HCT116 (cell line): ENCODE data around the gene GUK1. TPM values are rescaled to one million over a fixed set of nuclear protein-coding genes. Genes with fewer than 3 reads are reported as not detected.

Experiments
- ATAC-seq: fragments of 200-7000 bp; cut with Tn5 transposase; 2 replicates; pipeline ENCODE4 v1.9.1; 2020; ENCODE audit warnings: mild to moderate bottlenecking, moderate library complexity
- BruUV-seq: library from RNA; stranded (reverse); fragments of 400-500 nt; replicated peaks from 2 replicates; lab custom pipeline; 2021; lab: Mats Ljungman, UMichigan
- CTCF ChIA-PET: fragments of 300-600 bp; sonication (Branson Sonifier 250); formaldehyde crosslinking; loops from one replicate; lab custom pipeline; 2021; ENCODE audit warnings: antibody characterized with exemption; lab: Charles Lee
- POLR2A ChIA-PET: fragments of 300-600, 350-600 bp; sonication (Branson Sonifier 250); formaldehyde crosslinking; loops from one replicate; lab custom pipeline; 2021; ENCODE audit warnings: antibody characterized with exemption; lab: Charles Lee
- RAD21 ChIA-PET, 2 experiments: fragments of 300-600 bp; sonication (Branson Sonifier 250); formaldehyde crosslinking; loops; one replicate each; lab custom pipeline; 2023; ENCODE audit warnings: low total read pairs in 2 of 2; ENCODE audit not compliant: uncharacterized antibody in 2 of 2, unreplicated experiment in 2 of 2, low non-redundant PET in 1 of 2; lab: Charles Lee
- DNase-seq: peaks from one replicate; pipeline ENCODE4 v3.0.0-alpha.2; 2010; ENCODE audit warnings: low read depth, low spot score
- H2AFZ ChIP-seq: fragments of 200-600 bp; shearing (Covaris generic), sonication (generic); 2 replicates; pipeline ENCODE4 v1.6.1; 2017; ENCODE audit warnings: low read depth, mixed run types, mixed read lengths, antibody characterized with exemption, low read length; ENCODE audit not compliant: poor library complexity, severe bottlenecking
- H3K27ac ChIP-seq: 2 replicates; pipeline ENCODE4 v1.5.1; 2012; ENCODE audit warnings: low read depth, low read length
- H3K27me3 ChIP-seq: fragments of 200-600 bp; sonication (generic); 2 replicates; pipeline ENCODE4 v1.6.1; 2016; ENCODE audit warnings: mixed run types, low read length, mixed read lengths; ENCODE audit not compliant: insufficient read depth
- H3K36me3 ChIP-seq, 2 experiments: fragments of 200-500 bp in 1 of 2; fragments of 200-600 bp in 1 of 2; sonication (Bioruptor generic) in 1 of 2; sonication (generic) in 1 of 2; 2 replicates each; pipeline versions ENCODE4 v1.5.1 to v1.6.1; 2014 to 2016; ENCODE audit warnings: low read length in 2 of 2, inconsistent platforms in 1 of 2, mixed read lengths in 1 of 2, mixed run types in 1 of 2; ENCODE audit not compliant: insufficient read depth in 2 of 2, control insufficient read depth in 1 of 2
- H3K4me1 ChIP-seq, 2 experiments: fragments of 200-600 bp in 1 of 2; sonication (generic) in 1 of 2; 2 replicates each; pipeline versions ENCODE4 v1.5.1 to v1.6.1; 2012 to 2017; ENCODE audit warnings: low read length in 2 of 2, inconsistent platforms in 1 of 2, mild to moderate bottlenecking in 1 of 2, mixed read lengths in 1 of 2, mixed run types in 1 of 2, moderate library complexity in 1 of 2; ENCODE audit not compliant: insufficient read depth in 2 of 2, control insufficient read depth in 1 of 2
- H3K4me2 ChIP-seq: fragments of 200-600 bp; sonication (generic); 2 replicates; pipeline ENCODE4 v1.6.1; 2017; ENCODE audit warnings: mixed run types, low read length, mixed read lengths
- H3K4me3 ChIP-seq, 2 experiments: fragments of 200-600 bp in 1 of 2; sonication (generic) in 1 of 2; replicated peaks in 1 of 2; 2 replicates each; pipeline ENCODE4 v1.5.1; 2011 to 2016; ENCODE audit warnings: low read length in 2 of 2, control low read depth in 1 of 2, low read depth in 1 of 2, mild to moderate bottlenecking in 1 of 2, mixed read lengths in 1 of 2, mixed run types in 1 of 2
- H3K79me2 ChIP-seq: fragments of 200-600 bp; sonication (generic); 2 replicates; pipeline ENCODE4 v1.6.1; 2017; ENCODE audit warnings: mild to moderate bottlenecking, mixed run types, low read length, moderate library complexity, mixed read lengths; ENCODE audit not compliant: insufficient read depth
- H3K9ac ChIP-seq: fragments of 200-600 bp; sonication (generic); 2 replicates; pipeline ENCODE4 v1.6.1; 2016; ENCODE audit warnings: low read length, mixed read lengths
- H3K9me2 ChIP-seq: fragments of 200-600 bp; sonication (generic), shearing (Covaris generic); 2 replicates; pipeline ENCODE4 v1.6.1; 2017; ENCODE audit warnings: mixed run types, mild to moderate bottlenecking, moderate library complexity; ENCODE audit not compliant: insufficient read depth
- H3K9me3 ChIP-seq, 2 experiments: fragments of 200-500 bp in 1 of 2; fragments of 200-600 bp in 1 of 2; sonication (Bioruptor generic) in 1 of 2; sonication (generic) in 1 of 2; 2 replicates each; pipeline ENCODE4 v1.6.1; 2014 to 2017; ENCODE audit warnings: low read length in 2 of 2, mixed read lengths in 2 of 2, inconsistent platforms in 1 of 2, low read depth in 1 of 2, mild to moderate bottlenecking in 1 of 2, mixed run types in 1 of 2, moderate library complexity in 1 of 2; ENCODE audit not compliant: control insufficient read depth in 1 of 2, insufficient read depth in 1 of 2
- H4K20me1 ChIP-seq: fragments of 200-600 bp; sonication (generic), shearing (Covaris generic); 2 replicates; pipeline ENCODE4 v1.6.1; 2017; ENCODE audit warnings: mixed run types, mild to moderate bottlenecking, moderate library complexity; ENCODE audit not compliant: insufficient read depth
- ELF1 ChIP-seq: IDR thresholded peaks from 2 replicates; pipeline ENCODE4 v1.6.1; 2012; ENCODE audit warnings: low read depth, borderline replicate concordance
- POLR2A ChIP-seq: IDR thresholded peaks from 2 replicates; pipeline ENCODE4 v1.7.0; 2011; ENCODE audit warnings: borderline replicate concordance; ENCODE audit not compliant: insufficient read depth, insufficient read length; ENCODE audit errors: extremely low read depth
- POLR2AphosphoS5 ChIP-seq: IDR thresholded peaks from 2 replicates; pipeline ENCODE4 v1.6.1; 2011; ENCODE audit warnings: mild to moderate bottlenecking, low read depth, low read length, moderate library complexity
- RAD21 ChIP-seq: IDR thresholded peaks from 2 replicates; pipeline ENCODE4 v1.6.1; 2012; ENCODE audit warnings: low read depth, mild to moderate bottlenecking
- SIN3A ChIP-seq: IDR thresholded peaks from 2 replicates; pipeline ENCODE4 v1.6.1; 2012; ENCODE audit warnings: low read depth
- SRF ChIP-seq: IDR thresholded peaks from 2 replicates; pipeline ENCODE4 v1.6.1; 2012; ENCODE audit warnings: low read depth
- TCF7L2 ChIP-seq: IDR thresholded peaks from 2 replicates; pipeline ENCODE4 v1.7.0; 2011; ENCODE audit warnings: borderline replicate concordance, inconsistent platforms; ENCODE audit not compliant: insufficient read depth, insufficient read length; ENCODE audit errors: extremely low read depth
- ZFX ChIP-seq: fragments of 450-650 bp; IDR thresholded peaks from 2 replicates; pipeline ENCODE4 v1.6.1; 2017
- ZNF274 ChIP-seq: fragments of 200-500 bp; sonication (Bioruptor generic); IDR thresholded peaks from 2 replicates; pipeline ENCODE4 v1.6.1; 2014; ENCODE audit warnings: mild to moderate bottlenecking, low read depth, low read length, inconsistent platforms
- intact Hi-C: fragments of 100-400 bp; cut with micrococcal nuclease; formaldehyde crosslinking; loops from 2 replicates; pipeline ENCODE4 v1.10.0; 2022
- total RNA-seq: library from RNA; stranded (reverse); gene quantifications from one replicate; pipeline ENCODE4 v1.2.1, GENCODE V29; 2021; ENCODE audit not compliant: unreplicated experiment
- TF ChIP-seq, protein P1 (sequence below): IDR thresholded peaks from 2 replicates; pipeline ENCODE4 v1.6.1; 2012
- TF ChIP-seq, protein P2 (sequence below): IDR thresholded peaks from 2 replicates; pipeline ENCODE4 v1.6.1; 2011; ENCODE audit warnings: mild to moderate bottlenecking, low read length, moderate library complexity; ENCODE audit not compliant: insufficient replicate concordance; ENCODE audit errors: extremely low read depth

GUK1 gene
- total RNA-seq, 1 experiment from 2014 or later: 145 TPM

DNA sequence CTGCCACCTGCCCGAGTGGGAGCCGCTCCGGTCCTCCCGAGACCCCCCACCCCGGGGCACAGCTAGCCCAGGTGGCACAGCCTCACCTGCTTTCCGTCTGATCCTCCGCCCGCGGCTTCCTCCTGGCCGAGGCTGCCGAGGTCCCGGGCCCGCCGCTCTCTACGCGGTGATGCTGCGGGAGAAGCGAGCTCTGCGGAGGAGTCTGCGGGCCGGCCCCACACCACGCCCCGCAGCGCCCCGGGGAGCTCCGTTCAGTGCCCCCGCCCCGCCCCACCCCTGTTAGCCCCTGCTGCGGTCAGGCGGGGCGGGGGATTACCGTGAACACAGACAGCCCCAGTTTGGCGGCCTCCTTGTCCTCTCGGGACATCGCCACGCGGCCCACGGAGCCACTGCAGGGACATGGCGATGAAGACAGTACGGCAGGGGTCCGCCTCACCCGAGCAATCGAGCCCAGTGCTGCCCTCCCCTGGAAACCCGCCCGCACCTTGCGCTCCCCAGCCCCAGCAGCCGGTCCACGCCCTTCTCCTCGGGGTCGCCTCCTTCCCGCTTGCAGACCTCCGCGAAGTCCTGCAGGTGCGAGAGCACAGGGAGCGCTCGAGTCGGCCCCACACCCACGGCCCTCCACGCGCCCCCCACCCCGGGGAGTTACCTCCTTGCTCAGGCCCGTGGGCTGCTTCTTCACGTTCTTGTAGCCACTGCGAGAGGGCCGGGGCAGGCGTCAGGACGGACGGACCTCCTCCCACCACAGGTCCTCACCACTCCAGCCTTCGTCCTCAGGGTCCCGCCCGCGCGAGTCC is 37.9 kb upstream of the GUK1 start:
- POLR2A ChIA-PET: interaction anchor here (0.7 kb wide), 1 partner anchor 20 kb away, joined by 3 read pairs; the partner anchor contains the start of gene ARF1
- H3K27me3 ChIP-seq: no peaks in the 10 kb centered on the region
- H3K9me3 ChIP-seq: no peaks in the 10 kb centered on the region
- H3K4me3 ChIP-seq: peak overlapping the region; percentile 82 to 91
- CTCF ChIA-PET: interaction anchor here (1.0 kb wide), 1 partner anchor 20 kb away, joined by 4 read pairs; the partner anchor contains the start of gene ARF1
- no peak overlapping the region for H2AFZ ChIP-seq
- RAD21 ChIA-PET: interaction anchor here in 1 of 2 experiments (0.9 kb wide), 1 partner anchor 103 kb away, joined by 3 read pairs; no protein-coding TSS in a partner anchor
- H3K9ac ChIP-seq: peak overlapping the region; percentile 91
- H3K4me2 ChIP-seq: peak overlapping the region; percentile 94
- peaks cover 50% of the 10 kb centered on the region for H3K79me2 ChIP-seq
- H3K4me1 ChIP-seq: peaks cover 2 to 21% of the 10 kb centered on the region in 2 experiments; a peak in 3 of 4 replicates
- intact Hi-C loops: loop anchor here (1.0 kb wide), 1 partner anchor 103 kb away; no protein-coding TSS in a partner anchor
- BruUV-seq: no TSS peak
- H3K27ac ChIP-seq: peak overlapping the region; percentile 85
- H3K36me3 ChIP-seq: peaks cover 12 to 28% of the 10 kb centered on the region in 2 experiments; a peak in 3 of 4 replicates
- peak; percentile 48 for ATAC-seq
- DNase-seq: no peak
- no peaks in the 10 kb centered on the region for H4K20me1 ChIP-seq
- H3K9me2 ChIP-seq: no peaks in the 10 kb centered on the region
- TF ChIP-seq SRF: no peak
- TF ChIP-seq, protein P1, sequence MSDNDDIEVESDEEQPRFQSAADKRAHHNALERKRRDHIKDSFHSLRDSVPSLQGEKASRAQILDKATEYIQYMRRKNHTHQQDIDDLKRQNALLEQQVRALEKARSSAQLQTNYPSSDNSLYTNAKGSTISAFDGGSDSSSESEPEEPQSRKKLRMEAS: no peak
- TF ChIP-seq ELF1: no peak

DNA sequence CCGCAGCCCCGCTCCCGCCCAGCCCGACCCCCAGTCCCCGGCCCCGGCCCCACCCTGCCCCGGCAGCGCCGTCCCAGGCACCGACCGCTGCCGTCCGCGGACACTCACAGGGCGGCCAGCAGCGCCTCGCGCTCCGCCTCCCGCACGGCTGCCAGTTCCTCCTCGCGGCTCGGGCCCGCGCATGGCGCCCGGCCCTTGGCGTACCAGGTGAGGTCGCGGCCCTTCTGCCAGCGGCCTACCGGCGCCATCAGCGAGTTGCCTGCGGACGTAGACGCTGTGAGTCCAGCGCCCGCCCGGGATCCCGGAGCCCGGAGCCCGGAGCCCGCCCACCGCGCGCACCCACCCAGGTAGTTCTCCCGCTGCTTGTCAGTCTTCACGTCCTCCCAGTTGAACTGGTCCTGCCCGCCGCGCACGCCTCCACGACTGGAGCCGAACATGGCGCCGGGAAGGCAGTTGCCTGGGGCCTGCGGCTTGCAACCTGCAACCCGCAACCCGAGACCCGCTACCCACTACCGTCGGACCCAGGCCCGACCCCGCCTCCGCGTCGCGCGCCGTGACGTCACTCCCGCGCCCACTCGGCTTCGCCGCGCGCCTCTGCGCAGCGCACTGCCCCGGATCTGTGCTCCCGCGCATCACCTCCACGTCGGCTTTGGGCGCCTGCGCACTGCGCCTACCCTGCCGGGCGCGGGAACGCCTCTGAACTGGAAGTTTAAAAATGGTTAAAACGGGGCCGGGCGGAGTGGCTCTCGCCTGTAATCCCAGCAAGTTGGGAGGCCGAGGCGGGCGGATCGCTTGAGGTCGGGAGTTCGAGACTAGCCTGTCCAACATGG is 37.1 kb upstream of the GUK1 start, which contains the start of gene C1orf35:
TSS of gene C1orf35 (minus strand) at position 535 of the 830 bp plus-strand sequence. CDS start at position 437, 98 bp downstream.
- H3K27ac ChIP-seq: peak within 1 kb of the TSS; percentile 85
- DNase-seq (peak; percentile 84), ATAC-seq (peak; percentile 83)
- TF ChIP-seq RAD21 (no peak), ZFX (peak; percentile 91), TCF7L2 (no peak), ZNF274 (no peak), POLR2AphosphoS5 (peak; percentile 72), POLR2A (peak; percentile 79), SIN3A (no peak)
- TF ChIP-seq, protein P2, sequence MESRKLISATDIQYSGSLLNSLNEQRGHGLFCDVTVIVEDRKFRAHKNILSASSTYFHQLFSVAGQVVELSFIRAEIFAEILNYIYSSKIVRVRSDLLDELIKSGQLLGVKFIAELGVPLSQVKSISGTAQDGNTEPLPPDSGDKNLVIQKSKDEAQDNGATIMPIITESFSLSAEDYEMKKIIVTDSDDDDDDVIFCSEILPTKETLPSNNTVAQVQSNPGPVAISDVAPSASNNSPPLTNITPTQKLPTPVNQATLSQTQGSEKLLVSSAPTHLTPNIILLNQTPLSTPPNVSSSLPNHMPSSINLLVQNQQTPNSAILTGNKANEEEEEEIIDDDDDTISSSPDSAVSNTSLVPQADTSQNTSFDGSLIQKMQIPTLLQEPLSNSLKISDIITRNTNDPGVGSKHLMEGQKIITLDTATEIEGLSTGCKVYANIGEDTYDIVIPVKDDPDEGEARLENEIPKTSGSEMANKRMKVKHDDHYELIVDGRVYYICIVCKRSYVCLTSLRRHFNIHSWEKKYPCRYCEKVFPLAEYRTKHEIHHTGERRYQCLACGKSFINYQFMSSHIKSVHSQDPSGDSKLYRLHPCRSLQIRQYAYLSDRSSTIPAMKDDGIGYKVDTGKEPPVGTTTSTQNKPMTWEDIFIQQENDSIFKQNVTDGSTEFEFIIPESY: peak; percentile 18
- TF ChIP-seq, protein P1: no peak
- H3K36me3 ChIP-seq: peaks cover 9 to 30% of the 10 kb centered on the region in 2 experiments; a peak in 2 of 4 replicates
- peak within 1 kb of the TSS; percentile 91 for H3K9ac ChIP-seq
- no peaks in the 10 kb centered on the region for H3K9me2 ChIP-seq
- intact Hi-C loops: loop anchor here (1.0 kb wide), 1 partner anchor 104 kb away; no protein-coding TSS in a partner anchor
- RAD21 ChIA-PET: no interaction called here
- H3K79me2 ChIP-seq: peaks cover 49% of the 10 kb centered on the region
- H2AFZ ChIP-seq: no peak within 1 kb of the TSS
- peak within 1 kb of the TSS; percentile 82 to 91 for H3K4me3 ChIP-seq
- no peaks in the 10 kb centered on the region for H4K20me1 ChIP-seq
- H3K4me1 ChIP-seq: peaks cover 5 to 22% of the 10 kb centered on the region in 2 experiments; a peak in 3 of 4 replicates
- CTCF ChIA-PET: no interaction called here
- POLR2A ChIA-PET: no interaction called here
- no peaks in the 10 kb centered on the region for H3K9me3 ChIP-seq
- no TSS peak for BruUV-seq
- no peaks in the 10 kb centered on the region for H3K27me3 ChIP-seq
- H3K4me2 ChIP-seq: peak within 1 kb of the TSS; percentile 94
